Neuron (in vitro differentiated cells): ENCODE data around the gene DYNC1H1.
A peak's percentile ranks its signal among the peaks of the same experiment; 100 is the strongest.

Experiments
- H2AFZ ChIP-seq: one replicate; pipeline ENCODE4 v1.6.1; 2013; ENCODE audit warnings: low read depth, mild to moderate bottlenecking, inconsistent platforms, low read length, moderate library complexity
- H3K27me3 ChIP-seq: one replicate; pipeline ENCODE4 v1.6.1; 2013; ENCODE audit warnings: low read length; ENCODE audit not compliant: insufficient read depth
- H3K36me3 ChIP-seq: one replicate; pipeline ENCODE4 v1.6.1; 2013; ENCODE audit warnings: low read length; ENCODE audit not compliant: insufficient read depth
- H3K4me1 ChIP-seq: one replicate; pipeline ENCODE4 v1.6.1; 2013; ENCODE audit warnings: low read length; ENCODE audit not compliant: insufficient read depth
- H3K4me3 ChIP-seq: 2 replicates; pipeline ENCODE4 v1.5.1; 2013; ENCODE audit warnings: mild to moderate bottlenecking, low read length, moderate library complexity
- H3K9me3 ChIP-seq: one replicate; pipeline ENCODE4 v1.6.1; 2013; ENCODE audit warnings: low read length

Gene DYNC1H1

GRCh38 chr14:102094101-102094500 lies 129.7 kb downstream of the DYNC1H1 start:
- Histone ChIP-seq H3K4me1 (peaks cover 15% of the 10 kb centered on the region), H3K9me3 (no peaks in the 10 kb centered on the region)

GRCh38 chr14:102095231-102095870 lies 131.0 kb downstream of the DYNC1H1 start:
- Histone ChIP-seq H3K36me3 (no peaks in the 10 kb centered on the region), H3K9me3 (no peaks in the 10 kb centered on the region), H2AFZ (no peak overlapping the region), H3K4me3 (no peak overlapping the region), H3K27me3 (no peaks in the 10 kb centered on the region), H3K4me1 (peaks cover 15% of the 10 kb centered on the region)

More at GRCh38 chr14:102094101-102094500, 129.7 kb downstream of the DYNC1H1 start:
- H3K4me3 ChIP-seq: no peak overlapping the region
- H2AFZ ChIP-seq: no peak overlapping the region
- no peaks in the 10 kb centered on the region for H3K36me3 ChIP-seq
- no peaks in the 10 kb centered on the region for H3K27me3 ChIP-seq

GRCh38 chr14:102095871-102096568 lies 131.6 kb downstream of the DYNC1H1 start:
- Histone ChIP-seq H3K36me3 (no peaks in the 10 kb centered on the region), H3K27me3 (no peaks in the 10 kb centered on the region), H3K4me3 (no peak overlapping the region), H2AFZ (peak overlapping the region; percentile 35), H3K4me1 (peaks cover 15% of the 10 kb centered on the region), H3K9me3 (no peaks in the 10 kb centered on the region)

- Histone ChIP-seq H3K27me3 (no peaks in the 10 kb centered on the region), H2AFZ (peak overlapping the region; percentile 35), H3K4me3 (no peak overlapping the region), H3K9me3 (no peaks in the 10 kb centered on the region), H3K4me1 (peaks cover 15% of the 10 kb centered on the region), H3K36me3 (no peaks in the 10 kb centered on the region)
Measured at GRCh38 chr14:102096569-102097188, 132.3 kb downstream of the DYNC1H1 start.

GRCh38 chr14:102097441-102098135 lies 133.2 kb downstream of the DYNC1H1 start:
- Histone ChIP-seq H3K9me3 (no peaks in the 10 kb centered on the region), H3K36me3 (no peaks in the 10 kb centered on the region), H3K4me3 (no peak overlapping the region), H2AFZ (no peak overlapping the region), H3K27me3 (no peaks in the 10 kb centered on the region), H3K4me1 (peaks cover 15% of the 10 kb centered on the region)

- peaks cover 3% of the 10 kb centered on the region for H3K4me1 ChIP-seq
- no peaks in the 10 kb centered on the region for H3K9me3 ChIP-seq
- H3K4me3 ChIP-seq: no peak overlapping the region
- no peaks in the 10 kb centered on the region for H3K36me3 ChIP-seq
- no peaks in the 10 kb centered on the region for H3K27me3 ChIP-seq
- no peak overlapping the region for H2AFZ ChIP-seq
Measured at GRCh38 chr14:102103062-102103695, 138.8 kb downstream of the DYNC1H1 start.

GRCh38 chr14:102105369-102105768 lies 141.0 kb downstream of the DYNC1H1 start:
- Histone ChIP-seq H2AFZ (no peak overlapping the region), H3K4me3 (no peak overlapping the region), H3K36me3 (no peaks in the 10 kb centered on the region), H3K27me3 (no peaks in the 10 kb centered on the region), H3K4me1 (peaks cover 3% of the 10 kb centered on the region), H3K9me3 (no peaks in the 10 kb centered on the region)
